GM21526 (cell line): Measurements from ENCODE around the gene THSD4.
"Not testable (repeated sequence)": the region's sequence is repeated elsewhere in the genome, so short reads cannot be mapped to it uniquely, and the experiment has no call there.

Source experiments
- ATAC-seq: cut with Tn5 transposase; IDR thresholded peaks from one replicate; pipeline ENCODE4 v1.9.1; 2021; ENCODE audit warnings: moderate library complexity; ENCODE audit not compliant: unreplicated experiment, low FRiP score

THSD4 gene

DNA sequence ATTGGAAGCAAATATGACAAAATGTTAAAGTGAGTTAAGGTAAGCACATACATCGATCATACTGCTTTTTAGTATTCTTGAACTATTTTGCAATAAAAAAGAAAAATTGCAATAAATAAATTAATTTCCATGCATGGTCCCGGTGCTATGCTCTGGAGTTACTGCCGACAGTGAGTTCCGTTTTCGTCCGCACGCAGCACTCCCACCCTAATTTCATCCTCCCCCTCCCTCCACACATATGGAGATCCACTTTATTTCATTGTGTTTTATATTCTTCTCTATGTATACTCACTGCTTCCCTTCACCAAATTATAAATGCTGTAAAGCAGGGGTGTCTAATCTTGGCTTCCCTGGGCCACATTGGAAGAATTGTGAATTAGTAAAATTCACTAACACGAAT is 247.3 kb downstream of the THSD4 start:
- ATAC-seq: no peak

- no peak for ATAC-seq
These were observed 248.0 kb downstream of the THSD4 start for GRCh38 chr15:71362987-71363968.

DNA sequence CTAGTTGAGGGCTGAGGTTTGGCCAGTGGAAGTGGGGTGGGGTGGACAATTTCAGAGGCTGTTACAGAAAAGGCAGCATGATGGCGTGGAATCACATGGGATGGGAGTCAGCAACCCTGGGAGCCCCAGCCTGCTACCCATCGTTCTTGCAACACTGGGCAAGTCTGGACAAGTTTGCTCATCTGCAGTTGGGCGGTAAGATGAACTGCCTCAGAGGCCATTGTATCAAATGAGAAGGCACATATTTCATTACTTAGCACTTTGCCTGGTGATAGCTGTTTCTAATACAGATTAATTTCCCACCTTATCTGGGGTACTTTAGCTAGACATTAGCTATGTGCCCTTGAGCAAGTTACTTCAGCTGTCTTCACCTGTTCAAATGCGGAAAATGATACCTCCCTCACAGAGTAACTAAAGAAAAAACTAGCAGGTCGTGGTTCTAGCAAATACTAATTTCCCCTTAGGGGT is 248.9 kb downstream of the THSD4 start:
- no peak for ATAC-seq

- no peak for ATAC-seq
These were observed 251.3 kb downstream of the THSD4 start for GRCh38 chr15:71366522-71366921.

GRCh38 chr15:71366926-71367325 is 251.7 kb downstream of the THSD4 start:
- no peak for ATAC-seq

- ATAC-seq: not testable (repeated sequence)
These were observed 252.5 kb downstream of the THSD4 start for GRCh38 chr15:71367737-71368136.

DNA sequence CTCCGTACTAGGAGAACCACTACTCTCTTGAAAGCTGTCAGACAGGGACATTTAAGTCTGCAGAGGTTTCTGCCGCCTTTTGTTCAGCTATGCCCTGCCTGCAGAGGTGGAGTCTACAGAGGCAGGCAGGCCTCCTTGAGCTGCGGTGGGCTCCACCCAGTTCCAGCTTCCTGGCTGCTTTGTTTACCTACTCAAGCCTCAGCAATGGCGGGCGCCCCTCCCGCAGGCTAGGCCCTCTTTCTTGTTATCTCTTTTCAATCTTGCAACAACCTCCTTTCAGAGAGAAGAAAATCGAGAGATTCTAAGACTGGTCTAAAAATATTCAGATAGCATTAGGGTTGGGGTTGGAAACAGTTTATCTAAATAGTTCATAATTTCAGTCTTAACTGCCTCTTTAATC is 257.5 kb downstream of the THSD4 start:
- not testable (repeated sequence) for ATAC-seq

GRCh38 chr15:71373917-71374316 is 258.6 kb downstream of the THSD4 start:
- no peak for ATAC-seq

DNA sequence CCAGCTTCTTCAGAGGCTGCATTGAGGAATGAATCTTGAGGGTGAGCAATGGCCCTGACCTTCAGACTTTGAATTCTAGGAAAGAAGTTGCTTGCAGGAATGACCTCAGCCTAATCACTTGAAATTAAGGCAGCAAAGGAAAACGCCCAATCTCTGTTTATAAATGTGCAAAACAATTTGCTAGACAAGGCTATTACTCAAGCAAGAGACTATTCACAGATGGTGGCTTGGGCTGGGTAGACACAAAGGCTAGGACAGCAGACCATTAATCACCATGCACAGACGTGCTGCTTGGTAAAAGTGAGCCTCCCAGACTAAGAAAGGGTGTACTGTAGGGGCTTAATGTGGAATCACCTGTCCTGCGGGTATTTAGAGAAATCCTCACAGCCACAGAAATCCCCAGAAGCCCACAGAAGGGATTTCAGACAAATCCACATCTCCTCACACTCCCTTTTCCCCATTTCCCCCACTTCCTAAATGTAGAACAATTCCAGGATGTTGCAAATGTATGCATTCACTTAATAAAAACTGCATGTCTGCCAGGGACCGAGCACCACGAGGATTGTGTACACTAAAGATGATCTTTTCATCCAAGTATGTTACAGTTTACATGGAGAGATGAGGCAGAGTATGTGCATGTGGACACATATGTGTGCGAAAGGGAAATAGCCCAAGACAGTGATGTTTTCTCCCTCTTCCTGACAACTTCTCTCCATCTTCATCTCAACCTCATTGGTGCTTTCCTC is 259.5 kb downstream of the THSD4 start:
- ATAC-seq: no peak

- ATAC-seq: no peak
These were observed 260.7 kb downstream of the THSD4 start for GRCh38 chr15:71375934-71376333.

GRCh38 chr15:71379893-71380292 is 264.6 kb downstream of the THSD4 start:
- ATAC-seq: no peak

- ATAC-seq: no peak
These were observed 265.1 kb downstream of the THSD4 start for GRCh38 chr15:71380345-71380744.

GRCh38 chr15:71384501-71384900 is 269.2 kb downstream of the THSD4 start:
- no peak for ATAC-seq

DNA sequence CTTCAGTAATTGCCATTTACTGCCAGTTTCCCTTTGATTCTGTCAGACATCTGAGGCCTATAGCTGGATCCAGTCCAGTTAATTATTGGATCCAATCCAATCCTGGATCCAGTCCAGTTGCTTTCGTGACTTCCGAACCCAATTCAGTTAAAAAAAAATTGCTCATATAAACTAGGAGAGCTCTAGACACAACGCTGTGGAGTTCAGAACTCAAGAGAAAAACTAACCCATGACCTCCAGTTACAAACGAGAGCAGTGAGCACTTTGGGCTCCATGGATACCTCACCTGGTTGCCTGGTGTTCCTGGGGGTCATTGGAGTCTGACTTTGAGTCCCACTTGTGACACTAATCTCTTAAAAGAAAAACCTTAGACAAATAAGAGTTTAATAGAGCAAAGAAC is 269.8 kb downstream of the THSD4 start:
- ATAC-seq: no peak

DNA sequence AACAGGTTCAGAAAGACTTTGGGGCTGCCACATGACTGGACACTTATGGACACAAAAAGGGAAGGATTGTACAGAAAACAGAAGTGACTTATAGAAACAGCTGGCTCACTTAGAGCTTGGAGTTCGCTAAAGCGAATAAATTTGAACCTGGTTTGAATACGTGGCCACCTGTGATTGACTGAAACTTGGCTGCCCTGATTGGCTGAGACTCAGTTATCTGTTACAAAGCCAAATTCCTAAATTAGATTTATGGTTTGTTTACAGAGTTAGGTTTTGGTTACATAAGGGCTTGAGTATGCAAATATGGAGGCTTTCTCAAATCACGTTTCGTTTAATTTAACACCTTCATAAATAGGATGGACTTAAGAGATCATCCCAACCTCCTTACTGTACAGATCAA is 270.2 kb downstream of the THSD4 start:
- no peak for ATAC-seq

GRCh38 chr15:71386005-71386404 is 270.7 kb downstream of the THSD4 start:
- ATAC-seq: no peak

GRCh38 chr15:71386448-71387236 is 271.4 kb downstream of the THSD4 start:
- ATAC-seq: no peak

DNA sequence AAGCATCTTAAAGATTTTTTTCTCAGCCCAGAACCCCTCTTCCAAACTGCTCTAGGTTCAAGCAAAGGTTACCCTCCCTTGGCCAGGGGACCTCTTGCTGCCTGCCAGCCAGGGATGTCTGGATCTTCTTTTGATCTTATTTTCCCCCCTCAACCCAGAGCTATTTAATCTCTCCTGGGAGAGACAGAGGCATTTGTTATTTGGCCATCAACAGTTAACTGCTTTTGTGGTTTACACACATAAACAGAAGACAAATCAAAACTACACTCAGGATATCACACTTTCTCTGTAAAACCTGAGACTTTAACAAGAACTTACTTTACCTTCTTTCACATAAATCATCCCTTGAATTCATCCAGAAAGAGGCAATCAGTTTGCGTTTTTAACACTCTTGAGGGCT is 272.5 kb downstream of the THSD4 start:
- ATAC-seq: no peak

DNA sequence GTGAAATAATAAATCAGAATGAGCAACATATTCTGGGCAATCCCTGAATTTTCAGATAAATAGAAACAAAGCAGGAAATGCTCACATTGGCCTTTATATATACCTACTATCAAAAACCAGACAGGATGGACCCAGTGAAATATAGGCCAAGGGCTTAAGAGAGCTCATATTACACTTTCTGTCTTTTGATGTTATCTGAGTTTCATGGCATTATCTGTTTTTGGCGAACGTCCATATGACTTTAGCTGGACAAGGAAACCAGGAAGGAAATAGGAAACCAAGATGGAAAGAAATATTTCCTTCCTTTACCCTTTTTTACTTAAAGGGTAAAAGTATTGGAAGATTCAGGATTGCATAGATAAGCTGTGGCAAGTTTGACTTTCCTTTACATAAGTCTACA is 274.8 kb downstream of the THSD4 start:
- ATAC-seq: no peak

DNA sequence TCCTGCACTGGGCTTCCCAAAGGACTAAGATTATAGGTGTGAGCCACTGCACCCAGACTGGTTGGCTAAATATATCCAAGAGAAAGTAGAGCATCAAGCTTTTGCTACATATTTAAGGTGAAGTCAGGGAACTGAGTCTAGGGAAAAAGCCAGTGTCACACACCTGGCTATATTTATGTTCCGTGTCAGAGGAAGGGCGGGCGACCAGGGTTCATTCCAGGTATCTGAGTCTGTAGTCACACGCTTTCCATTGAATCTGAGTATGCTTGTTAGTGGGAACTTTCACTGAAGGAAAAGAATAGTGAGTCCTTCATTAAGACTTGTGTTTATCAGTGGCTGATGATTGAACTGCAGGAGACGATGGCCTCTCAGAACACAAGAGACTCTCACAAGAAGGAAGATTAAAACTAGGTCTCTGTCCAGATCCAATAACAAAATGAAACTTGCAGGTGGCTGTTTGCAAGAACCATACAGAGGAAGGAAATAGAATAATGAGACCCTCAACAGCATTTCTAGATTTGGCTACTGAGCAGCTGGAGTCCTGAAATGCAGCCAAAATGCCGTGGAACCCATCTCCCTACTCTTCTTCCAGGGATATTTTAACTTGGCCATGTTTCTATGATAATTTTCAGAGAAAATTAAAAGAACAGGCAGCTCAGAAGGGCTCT is 276.3 kb downstream of the THSD4 start:
- no peak for ATAC-seq
